Islet of Langerhans (tissue), 1 donor: Measurements from ENCODE around the gene HBQ1.
"Not testable (repeated sequence)": the region's sequence is repeated elsewhere in the genome, so short reads cannot be mapped to it uniquely, and the experiment has no call there.

ENCODE experiments used
- FAIRE-seq: peaks from one replicate; lab custom pipeline; 2011; peaks lifted over from hg19 to GRCh38; lab: Jason Lieb, UNC

The HBQ1 gene

DNA sequence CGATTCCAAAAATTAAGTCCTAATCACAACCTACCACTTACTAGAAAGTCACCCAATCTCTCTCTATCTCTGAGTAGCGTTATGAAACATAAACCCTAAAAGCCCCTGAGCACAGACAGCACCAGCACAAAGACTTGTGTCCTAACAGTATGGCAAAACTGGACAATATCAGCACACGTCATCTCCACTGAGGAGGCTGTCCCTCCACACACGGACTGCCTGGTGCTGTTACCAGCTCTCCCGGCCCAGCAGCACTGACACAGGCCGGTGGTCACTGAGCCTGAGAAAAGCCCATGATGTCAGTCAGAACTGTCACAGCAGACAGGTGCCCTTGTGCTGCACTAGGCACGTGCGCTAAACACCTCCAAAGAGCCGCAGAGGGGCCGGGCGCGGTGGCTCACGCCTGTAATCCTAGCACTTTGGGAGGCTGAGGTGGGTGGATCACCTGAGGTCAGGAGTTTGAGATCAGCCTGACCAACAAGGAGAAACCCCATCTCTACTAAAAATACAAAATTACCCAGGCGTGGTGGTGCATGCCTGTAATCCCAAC lies 31.4 kb downstream of the HBQ1 start:
- FAIRE-seq, result not testable (repeated sequence)

DNA sequence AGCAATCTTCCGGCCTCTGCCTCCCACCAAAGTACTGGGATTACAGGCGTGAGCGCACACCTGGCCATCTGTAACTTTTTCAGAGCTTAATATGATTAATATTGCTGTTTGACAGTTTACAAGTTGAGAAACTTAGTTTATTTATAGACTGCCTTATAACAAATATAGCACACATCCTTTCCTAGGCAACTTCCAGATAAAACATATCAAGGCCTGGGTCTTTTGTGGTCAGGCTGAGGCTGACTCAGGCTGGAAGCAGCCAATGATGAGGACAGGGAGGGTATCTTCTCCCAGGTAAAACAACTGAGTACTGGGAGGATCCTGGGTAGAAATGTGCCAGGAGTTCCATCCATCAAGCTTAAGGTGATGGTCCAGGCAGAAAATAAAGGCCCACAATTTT lies 32.7 kb downstream of the HBQ1 start:
- FAIRE-seq, result no peak

DNA sequence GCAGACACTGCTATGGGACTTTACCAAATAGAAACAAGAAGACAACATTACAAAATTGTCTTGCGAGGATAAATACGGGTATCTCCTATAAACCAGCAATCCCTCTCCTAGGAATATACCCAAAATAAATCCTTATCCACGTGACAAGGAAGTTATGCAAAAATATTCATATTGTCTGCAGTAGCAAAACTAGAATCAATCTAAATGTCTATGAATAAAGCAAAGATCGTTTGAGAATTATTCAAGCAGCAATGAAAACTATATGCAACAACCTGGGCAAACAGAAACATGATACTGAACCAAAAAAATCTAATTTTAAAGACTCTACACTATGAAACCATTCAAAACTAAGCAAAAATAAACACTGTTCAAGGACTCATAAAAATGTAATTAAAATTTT lies 39.8 kb downstream of the HBQ1 start:
- FAIRE-seq, result no peak

DNA sequence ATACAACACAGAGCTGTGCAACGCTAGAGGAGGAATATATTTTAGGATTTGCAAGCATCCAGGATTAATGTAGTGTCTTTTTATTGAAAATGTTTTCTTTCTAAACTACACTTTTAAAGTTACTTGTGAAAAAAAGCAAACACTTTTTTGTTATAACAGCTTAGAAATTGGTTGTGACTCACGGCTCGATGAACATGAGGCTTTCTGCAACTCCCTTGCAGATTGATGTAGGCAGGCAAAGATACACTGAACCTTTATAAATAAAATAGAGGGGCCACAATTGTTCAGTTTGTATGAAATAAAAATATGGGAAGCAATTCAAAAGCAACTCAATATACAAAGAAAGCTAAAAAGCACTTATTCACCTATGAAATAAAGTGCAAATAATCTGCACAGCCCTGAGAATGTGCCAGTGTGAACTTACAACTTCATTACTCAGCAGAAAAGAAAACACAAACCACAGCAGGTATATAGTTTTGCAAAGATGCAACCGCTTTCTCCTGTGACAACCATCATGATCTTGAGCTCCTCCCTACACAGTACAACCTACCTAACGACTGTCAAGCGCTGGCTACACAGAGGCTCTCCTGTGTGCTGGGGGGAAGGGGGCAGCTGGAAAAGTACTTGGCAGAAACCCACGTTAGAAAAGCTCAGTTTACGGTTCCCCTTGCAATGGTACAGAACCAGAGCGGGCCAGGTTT lies 48.0 kb downstream of the HBQ1 start:
- no peak for FAIRE-seq

DNA sequence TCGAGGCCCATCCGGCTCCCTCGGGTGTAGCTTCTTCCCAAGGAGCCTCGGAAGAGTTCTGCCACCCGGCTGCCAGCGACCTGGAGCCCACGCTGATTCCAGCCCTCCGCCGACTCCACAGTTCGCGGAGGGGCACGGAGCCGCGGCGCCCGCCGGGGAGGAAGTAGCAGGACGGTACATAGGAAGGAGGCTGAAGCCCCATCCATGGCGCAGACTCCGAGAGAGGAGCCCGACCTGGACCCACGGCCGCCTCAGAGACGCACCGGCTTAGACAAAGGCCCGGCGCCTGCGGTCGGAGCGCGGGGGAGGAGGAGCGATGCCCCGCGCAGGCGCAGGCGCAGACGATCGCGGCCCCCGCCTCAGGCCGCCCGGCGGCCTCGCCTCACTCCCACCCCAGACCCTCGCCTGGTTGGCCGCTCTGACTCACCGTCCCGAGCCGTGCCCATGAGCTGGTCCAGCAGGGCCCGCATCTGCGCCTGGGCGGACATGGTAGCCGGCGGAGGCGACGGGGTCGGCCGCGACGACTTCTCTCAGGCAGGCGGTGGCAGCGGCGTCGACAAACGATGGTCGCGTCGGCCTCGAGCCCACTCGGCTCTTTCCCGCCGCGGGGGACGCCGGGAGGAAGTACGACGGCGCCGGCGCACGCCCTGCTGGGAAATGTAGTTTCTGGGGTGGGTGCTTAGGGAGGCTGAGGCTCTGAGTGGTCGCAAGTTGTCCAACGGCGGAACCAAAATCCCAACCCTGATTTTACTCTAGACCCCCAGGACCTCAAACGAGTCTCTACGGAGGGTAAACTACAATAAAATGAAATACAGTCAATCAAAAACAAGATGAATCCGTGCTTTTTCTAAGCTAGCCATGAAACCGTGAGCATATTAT lies 48.8 kb downstream of the HBQ1 start, which contains the start of gene LUC7L:
LUC7L (minus strand) TSS at position 598 of the 879 bp plus-strand sequence; CDS start at position 488, 110 bp downstream.
- FAIRE-seq, result no peak

DNA sequence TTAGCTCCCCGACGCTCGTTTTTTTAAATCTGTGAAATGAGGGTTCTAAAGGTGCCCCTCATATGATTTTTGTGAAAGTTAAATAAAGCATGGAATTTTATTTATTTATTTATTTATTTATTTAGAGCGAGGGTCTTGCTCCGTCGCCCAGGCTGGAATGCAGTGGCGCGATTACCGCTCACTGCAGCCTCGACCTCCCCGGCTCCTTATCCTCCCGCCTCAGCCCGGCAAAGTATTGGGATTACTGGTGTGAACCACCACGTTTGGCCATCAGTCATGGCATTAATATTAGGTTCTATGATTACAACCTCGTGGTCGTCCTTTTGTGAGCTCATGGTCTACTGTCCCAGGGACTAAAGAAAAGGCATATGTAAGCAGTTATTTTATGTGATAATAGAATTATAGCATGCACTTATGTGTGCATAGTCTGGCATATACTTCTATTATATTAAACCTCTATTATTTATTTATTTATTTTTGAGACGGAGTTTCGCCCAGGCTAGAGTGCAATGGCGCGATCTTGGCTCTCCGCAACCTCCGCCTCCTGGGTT lies 49.5 kb downstream of the HBQ1 start:
- FAIRE-seq, result no peak

DNA sequence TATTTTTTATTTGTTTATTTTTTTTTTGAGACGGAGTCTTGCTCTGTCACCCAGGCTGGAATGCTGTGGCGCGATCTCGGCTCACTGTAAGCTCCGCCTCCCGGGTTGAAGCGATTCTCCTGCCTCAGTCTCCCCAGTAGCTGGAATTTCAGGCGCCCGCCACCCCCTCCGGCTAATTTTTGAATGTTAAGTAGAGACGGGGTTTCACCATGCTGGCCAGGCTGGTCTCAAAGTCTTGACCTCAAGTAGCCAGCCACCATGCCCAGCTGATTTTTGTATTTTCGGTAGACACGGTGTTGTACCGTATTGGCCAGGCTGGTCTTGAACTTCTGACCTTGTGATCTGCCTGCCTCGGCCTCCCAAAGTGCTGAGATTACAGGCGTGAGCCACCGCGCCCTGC lies 50.1 kb downstream of the HBQ1 start:
- FAIRE-seq, result not testable (repeated sequence)
